GM19452 (cell line): ENCODE measurements around the gene ZSCAN9.

Experiments used
- ATAC-seq: cut with Tn5 transposase; IDR thresholded peaks from one replicate; pipeline ENCODE4 v1.9.1; 2021; ENCODE audit not compliant: unreplicated experiment

Gene ZSCAN9

DNA sequence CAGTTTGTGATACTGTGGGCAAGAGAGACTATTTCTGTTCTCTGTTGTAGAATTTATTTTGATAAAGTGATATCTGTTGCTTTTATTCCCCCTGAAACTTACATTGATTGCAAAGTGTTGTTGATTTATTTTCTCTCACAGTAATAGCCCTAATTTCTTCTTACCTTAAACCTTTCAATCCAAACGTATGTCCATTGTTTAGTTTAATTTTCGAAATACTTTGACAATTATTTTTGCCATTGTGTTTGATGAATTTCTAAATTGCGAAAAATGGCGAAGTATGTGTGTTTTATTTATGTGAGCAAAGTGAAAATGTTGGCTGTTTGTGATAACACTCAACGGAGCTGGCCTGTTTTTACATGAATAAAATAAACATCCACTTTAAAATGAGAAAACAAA lies 41.5 kb downstream of the ZSCAN9 start:
- ATAC-seq, result no peak

- ATAC-seq, result peak; percentile 90
These were observed 42.1 kb downstream of the ZSCAN9 start, which contains the start of gene ZSCAN26 for GRCh38 chr6:28266962-28267694. TSS of gene ZSCAN26 (plus strand) at chr6:28267143. CDS start at chr6:28271920, 4,777 bp downstream.

GRCh38 chr6:28267695-28268059 lies 42.6 kb downstream of the ZSCAN9 start:
- ATAC-seq, result no peak

DNA sequence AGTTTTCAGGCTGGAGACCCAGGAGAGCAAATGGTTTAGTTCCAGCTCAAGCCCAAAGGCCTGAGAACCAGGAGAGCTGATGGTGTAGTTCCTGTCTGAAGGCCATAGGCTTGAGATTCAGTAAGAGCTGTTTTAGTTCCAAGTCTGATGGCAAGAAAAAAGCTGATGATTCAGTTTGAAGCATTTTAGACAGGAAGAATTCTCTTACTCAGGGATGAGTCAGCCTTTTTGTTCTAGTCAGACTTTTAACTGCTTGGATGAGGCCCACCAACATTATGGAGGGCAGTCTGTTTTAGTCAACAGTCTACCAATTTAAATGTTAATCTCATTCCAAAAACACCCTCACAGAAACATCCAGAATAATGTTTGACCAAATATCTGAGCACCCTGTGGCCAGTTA lies 44.4 kb downstream of the ZSCAN9 start:
- no peak for ATAC-seq

DNA sequence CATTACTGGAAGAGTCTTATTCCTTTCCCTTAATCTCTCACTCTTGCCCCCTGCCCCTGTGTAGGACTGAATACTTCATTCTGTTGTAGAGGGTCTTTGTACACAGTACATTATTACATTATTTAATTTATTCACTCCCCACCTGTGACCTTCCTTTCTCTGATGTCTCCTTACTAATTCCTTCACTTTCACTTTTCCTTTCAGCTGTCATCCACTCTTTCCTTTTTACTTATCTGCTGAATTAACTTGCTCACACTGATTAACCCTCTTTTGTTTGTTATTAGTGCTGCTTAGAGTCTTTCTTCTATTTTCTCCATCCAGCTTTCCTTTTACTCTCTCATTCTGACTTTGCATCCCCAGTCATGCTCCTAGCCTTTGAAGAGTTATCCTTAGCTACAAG lies 49.8 kb downstream of the ZSCAN9 start:
- ATAC-seq, result no peak

DNA sequence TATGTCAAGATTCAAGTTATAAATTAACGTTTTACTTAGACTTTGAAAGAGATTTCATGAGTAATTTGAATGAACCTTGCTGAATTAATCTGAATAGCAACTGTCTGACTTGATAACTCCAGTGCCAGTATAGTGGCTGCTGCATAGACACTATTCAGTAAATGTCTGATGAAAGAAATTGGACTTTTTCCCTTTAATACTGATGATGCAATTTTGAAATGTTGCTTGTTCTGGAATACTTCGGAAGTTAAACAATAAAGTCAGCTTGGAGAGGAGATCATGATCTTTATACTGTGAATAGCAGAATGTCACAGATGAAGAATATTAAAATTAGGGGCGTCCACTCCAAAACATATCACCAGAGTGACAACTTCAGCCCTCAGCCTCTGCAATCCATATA lies 52.7 kb downstream of the ZSCAN9 start:
- ATAC-seq, result no peak

DNA sequence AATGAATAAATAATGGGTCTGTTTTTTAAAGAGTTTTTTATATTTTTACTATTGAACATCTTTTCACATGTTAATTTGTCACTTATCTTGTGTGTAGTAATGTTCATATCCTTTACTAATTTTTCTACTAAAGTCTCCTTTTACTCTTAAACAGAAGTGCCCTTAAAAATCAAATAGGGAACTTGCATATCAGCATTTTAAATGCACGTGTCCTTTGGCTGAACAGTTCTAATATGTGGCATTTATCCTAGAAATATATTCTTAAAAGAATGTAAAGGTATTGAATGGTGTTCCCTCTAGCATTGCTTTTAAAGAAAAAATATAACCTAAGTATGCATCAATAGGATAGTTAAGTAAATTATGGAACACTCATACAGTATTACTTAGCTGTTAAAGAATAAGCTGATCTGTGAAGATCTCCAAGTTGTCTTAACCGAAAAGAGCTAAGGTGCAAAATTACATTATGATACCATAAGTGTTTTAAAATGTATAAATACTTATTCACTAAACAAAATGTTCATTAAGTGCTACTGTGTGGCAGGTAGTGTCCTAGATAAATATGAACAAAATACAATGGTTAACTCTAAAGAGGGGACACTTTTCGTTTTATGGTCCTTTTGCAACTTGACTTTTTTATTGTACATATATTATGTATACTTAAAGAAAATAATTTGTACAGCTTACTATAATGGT lies 55.7 kb downstream of the ZSCAN9 start:
- no peak for ATAC-seq

DNA sequence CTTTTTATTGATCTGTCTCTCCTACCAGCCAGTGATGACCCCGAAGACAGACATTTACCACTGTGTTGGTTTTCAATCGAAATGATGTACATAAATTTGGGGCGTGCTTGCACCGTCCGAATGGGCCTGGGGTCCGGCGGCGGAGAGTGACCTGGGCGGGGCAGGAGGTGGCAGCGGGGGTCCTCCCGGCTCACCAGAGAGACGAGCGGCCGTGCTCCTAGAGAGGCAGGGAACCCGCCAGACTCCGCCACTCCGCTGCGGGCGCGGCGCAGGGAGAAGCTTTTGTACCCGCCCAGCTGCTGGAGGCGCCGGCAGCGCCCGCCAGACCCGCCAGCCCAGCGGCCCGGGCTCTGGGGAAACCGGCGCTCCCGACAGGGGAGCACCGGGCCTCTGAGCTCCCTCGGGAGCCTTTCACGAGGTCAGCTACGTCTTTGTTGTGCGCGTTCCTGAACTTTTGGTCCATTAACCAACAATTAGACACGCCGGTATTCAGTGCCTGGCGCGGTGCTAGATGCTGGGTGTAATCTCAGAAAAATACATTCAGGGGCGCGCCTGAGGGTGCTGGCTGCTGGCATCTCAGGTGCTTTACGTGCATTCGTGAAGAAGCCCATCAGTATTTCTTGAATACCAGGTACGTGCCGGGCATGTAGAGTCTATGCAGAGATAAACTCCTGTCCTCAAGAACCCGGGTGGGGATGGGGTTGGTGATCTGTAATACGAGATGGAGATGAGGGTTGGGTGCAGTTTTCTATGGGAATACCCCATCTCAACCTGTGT lies 56.4 kb downstream of the ZSCAN9 start, which contains the start of gene PGBD1:
PGBD1 (plus strand) TSS at position 285 of the 777 bp plus-strand sequence. CDS start 2,242 bp downstream, outside the sequence.
- ATAC-seq, result peak; percentile 80

DNA sequence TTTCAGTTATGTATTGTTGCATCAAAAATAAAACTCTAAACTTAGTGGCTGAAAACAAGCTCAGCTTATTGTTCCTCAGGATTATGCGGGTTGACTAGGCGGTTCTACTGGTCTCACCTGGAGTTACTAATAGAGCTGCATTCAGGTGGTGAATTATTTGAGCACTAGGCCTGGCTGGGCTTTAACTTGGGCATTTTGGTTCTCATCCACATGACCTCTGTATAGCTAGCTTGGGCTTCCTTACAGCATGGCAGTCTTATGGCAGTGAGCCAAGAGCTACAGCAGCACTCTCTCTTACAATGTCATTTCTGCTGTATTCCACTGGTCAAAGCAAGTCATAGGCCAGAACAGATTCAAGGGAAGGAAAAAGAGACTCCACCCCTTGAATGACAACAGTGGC lies 57.9 kb downstream of the ZSCAN9 start:
- no peak for ATAC-seq
